ENCODE results near the gene SUSD3.

SUSD3 gene

DNA sequence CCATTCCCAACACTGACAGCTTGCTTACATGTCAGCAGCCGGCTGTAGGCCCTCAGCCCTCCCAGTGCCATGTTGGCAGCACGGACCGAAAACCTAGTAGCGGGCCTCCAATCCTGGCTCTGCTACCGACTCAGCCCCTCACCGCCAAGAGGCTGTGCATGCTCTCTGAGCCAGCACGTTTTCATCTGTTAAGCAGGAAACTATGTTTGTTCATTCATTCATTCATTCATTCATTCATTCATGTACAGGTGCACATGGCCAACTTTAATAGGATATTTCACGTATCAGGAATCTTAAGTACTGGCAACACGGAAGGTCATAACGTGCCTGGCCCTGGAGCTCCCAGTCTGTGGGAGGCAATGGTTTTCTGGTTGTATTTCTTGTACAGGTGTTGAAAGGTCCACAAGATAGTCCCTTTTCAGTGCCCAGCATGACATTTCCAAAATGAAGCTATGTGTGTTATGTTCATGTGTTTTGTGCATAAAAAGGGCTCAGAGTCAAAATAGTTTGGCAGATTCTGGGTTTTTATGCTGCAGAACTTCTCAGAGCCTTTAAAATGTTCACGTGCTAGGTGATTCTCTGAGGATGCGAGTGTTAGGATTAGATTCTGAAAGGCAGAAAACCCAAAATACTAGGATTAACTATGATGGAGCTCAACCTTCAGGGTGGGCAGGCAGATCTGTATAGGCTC is 17.7 kb downstream of the SUSD3 start:
- DNase-seq (ENCODE audit: low read depth in 2 of 2): no peak

DNA sequence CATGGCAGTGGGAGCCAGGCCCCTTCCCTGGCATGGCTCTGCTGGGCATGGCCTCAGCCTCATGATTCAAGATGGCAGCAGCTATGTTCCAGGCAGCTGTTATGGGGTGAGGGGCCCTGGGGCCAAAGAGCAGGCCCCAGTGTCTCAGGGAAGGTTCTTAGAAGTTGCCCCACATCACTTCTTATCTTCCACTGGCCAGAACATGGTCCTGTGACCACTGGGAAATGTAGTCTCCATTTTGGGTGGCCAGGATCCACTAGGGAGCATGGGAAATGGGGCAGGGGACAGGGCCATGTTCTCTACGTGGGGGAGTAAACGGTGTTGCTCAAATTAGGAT is 18.3 kb downstream of the SUSD3 start:
- DNase-seq (ENCODE audit: low read depth in 2 of 2): no peak

DNA sequence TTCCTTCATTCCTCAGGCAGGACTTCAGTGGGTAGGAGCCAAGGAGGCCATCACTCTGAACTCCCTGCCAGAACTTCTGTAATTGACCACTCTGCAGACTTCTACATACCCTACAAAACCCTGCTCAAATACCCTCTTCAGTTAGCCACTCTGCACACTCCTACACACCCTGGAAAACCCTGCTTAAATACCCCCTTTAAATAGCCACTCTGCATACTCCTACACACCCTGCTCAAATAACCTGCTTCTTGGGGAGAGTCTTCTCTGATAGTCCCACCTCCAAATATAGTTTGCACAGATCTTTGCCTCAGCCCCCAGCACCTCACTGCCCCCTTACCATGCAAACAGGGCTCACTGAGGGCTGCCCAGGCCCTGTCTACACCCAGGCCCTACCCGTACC is 18.9 kb downstream of the SUSD3 start:
- DNase-seq (ENCODE audit: low read depth in 2 of 2): no peak

DNA sequence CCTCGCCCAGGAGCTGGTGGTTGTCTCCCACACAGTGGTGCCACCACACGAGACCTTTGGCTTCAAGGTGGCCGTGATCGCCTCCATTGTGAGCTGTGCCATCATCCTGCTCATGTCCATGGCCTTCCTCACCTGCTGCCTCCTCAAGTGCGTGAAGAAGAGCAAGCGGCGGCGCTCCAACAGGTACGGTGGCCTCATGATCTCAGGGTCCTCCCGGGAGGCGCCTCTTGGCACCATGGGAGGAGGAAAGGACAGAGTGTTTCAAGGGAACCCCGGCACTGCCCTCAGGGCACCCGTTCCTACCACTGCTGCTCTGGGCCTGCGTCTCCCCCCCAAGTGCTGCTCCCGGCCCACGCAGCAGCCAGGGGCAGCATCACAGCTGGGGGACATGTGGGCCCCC is 19.3 kb downstream of the SUSD3 start:
- no peak for DNase-seq (ENCODE audit: low read depth in 2 of 2)

DNA sequence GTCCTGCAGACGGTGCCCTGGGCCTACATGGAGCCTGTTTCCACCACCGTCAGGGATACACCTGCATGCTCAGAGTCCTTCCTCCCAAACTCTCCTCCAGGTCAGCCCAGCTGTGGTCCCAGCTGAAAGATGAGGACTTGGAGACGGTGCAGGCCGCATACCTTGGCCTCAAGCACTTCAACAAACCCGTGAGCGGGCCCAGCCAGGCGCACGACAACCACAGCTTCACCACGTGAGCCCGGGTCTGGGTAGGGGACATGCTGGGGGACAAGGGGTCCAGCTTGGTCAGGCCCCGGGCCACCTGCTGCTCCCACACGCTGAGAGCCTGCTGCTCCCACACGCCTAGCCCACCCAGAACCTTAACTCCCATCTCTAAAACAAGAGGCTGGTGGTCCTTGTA is 20.9 kb downstream of the SUSD3 start:
- DNase-seq (ENCODE audit: low read depth in 2 of 2): no peak

DNA sequence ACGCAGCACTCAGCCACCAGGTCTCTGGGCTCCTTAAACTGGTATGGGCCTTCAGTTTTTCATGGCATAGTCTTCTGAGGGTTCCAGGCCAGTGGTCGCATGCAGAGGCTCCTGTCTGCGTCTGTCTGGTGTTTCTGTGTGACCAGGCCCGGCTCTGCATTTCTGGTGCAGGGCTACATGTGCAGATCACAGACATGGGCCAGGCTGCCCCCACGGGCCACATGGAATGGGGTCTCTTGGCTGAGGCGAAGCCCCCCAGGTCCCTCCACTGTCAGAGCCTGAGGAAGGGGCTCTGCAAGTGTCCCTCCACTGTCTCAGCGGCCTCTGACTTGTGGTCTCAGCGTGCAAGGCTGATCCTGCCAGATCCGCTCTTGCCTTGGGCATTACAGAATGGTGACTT is 21.9 kb downstream of the SUSD3 start:
- DNase-seq (ENCODE audit: low read depth in 2 of 2): no peak

DNA sequence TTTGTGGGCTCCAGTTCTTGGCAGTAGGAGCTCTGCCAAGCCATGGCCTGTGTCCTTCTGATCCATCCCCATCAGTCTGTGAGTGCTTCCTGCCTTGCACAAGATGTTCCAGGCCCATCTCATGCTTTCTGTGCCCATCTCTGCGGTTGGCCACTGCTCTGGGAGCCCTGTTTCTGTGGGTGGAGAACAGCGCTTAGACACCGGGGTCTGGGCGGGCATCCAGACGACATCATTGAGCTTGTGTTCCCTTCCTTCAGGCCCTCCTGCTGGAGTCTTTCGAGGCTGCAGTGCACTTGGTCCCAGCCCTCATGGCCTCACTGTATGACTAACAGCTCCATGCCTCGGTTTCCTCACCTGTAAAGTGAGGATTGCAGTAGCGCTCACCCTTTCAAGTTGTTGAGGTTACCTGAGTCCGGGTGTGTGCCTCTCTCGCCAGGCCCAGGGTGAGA is 22.6 kb downstream of the SUSD3 start:
- DNase-seq (ENCODE audit: low read depth in 2 of 2): no peak

DNA sequence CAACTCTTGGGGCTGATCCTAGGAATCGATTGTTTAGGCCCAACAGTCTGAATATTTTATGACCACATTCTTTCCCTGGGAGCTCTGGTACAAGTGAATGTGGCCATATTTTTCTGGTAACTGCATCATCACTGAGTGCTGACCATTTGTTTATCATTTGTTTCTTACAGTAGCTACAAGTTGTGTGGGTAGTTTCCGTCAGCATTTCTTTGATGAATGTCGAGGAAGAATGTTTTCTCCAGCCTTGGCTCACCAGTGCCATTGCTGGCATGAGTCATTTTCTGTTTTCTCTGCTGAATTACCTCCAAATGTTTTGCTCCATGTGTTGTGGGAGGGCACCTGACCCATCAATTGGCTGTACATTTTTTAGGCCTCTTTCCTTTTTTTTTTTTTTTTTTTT is 23.4 kb downstream of the SUSD3 start:
- no peak for DNase-seq (ENCODE audit: low read depth in 2 of 2)

DNA sequence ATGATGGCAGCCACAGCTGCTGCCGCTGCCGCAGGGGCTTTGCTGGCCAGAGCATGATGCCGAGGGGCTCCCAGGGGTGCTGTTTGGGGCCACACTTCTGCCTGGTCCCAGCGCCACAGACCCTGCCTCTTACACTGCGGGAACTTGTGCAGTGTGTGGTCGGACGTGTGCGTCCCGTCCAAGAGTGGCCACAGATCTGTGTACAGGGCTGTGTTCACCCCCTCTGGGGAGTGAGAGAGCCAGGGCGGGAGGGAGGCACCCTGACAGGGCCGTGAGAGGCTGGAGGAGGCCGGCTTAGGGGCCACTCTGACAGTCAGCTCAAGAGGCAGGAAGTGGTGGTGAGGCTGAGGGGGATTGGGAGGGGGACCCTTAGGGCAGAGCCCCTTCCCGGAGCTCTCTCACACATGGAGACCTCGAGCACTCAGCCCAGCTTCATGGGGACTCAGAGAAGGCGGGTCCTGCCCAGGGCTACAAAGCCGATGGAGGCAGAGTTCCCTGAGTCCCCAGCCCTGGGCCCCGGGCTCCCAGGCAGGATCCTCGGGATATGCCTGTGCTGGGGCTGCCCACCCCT is 24.4 kb downstream of the SUSD3 start:
- DNase-seq (ENCODE audit: low read depth in 2 of 2): no peak

DNA sequence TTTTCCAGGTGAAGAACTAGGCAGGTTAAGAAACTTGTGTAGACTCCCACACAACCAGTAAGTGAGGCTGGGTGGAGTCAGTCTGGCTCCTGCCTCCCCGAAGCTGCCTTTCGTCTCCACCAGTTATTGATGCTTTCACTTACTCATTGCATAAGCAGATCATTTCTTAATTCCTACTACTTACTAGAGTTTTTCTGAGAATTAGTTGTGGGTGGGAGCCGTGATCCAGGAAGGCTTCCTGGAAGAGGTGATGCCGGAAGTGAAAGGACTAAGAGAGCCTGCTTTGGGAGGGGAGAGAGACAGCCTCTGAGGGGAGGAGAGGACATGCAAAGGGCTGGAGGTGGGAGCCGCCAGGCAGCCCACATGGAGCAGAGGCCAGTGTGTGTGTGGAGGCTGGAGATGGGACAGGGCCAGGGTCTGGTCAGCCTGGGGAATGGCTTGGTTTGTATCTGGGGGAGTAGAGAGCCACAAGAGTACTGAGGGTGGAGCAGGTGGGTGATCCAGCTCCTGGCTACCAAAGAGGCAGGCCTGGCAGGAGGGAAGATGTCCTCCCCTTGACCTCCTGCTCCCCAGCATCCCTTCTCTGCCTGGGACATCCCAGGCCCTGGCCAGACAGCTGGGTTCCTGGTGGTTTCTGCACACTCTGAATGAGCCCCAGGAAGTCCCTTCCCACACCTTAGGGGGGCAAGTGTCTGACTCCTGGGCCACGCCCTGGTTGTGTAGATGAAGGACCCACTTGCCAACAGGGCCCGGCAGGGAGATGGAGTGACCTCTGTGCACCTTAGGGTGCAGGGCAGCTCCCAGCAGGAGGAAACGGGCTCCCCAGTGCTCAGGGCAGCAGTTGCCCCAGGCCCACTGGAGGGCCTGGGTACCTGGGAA is 25.3 kb downstream of the SUSD3 start:
- no peak for DNase-seq (ENCODE audit: low read depth in 2 of 2)

DNA sequence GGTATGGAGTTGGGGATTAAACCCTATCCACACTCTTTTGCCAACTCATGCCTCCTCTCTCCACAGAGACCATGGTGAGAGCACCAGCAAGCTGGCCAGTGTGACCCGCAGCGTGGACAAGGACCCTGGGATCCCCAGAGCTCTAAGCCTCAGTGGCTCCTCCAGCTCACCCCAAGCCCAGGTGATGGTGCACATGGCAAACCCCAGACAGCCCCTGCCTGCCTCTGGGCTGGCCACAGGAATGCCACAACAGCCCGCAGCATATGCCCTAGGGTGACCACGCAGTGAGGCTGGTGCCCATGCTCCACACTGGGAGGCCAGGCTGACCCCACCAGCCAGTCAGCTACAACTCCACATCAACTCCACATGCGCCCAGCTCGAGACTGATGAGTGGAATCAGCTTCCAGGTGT is 26.0 kb downstream of the SUSD3 start:
- no peak for DNase-seq (ENCODE audit: low read depth in 2 of 2)

DNA sequence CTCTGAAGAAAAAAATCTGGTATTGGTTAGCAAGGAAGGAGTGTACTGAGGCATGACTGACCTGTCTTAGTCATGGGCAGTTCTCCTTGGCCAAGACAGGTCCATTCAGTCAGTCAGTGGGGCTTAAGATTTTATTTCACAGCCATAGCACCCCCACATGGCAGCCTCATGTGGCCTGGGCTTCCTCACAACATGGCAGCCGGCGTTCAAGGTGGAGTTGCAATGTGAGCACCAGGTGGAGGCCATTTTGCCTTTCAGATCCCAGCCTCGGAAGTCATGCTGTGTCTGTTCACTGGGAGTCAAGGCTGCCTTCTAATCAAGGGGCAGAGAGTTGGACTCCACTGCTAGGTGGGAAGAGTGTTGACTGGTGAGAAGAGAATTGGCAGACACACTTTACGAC is 27.2 kb downstream of the SUSD3 start:
- DNase-seq (ENCODE audit: low read depth in 2 of 2): no peak

DNA sequence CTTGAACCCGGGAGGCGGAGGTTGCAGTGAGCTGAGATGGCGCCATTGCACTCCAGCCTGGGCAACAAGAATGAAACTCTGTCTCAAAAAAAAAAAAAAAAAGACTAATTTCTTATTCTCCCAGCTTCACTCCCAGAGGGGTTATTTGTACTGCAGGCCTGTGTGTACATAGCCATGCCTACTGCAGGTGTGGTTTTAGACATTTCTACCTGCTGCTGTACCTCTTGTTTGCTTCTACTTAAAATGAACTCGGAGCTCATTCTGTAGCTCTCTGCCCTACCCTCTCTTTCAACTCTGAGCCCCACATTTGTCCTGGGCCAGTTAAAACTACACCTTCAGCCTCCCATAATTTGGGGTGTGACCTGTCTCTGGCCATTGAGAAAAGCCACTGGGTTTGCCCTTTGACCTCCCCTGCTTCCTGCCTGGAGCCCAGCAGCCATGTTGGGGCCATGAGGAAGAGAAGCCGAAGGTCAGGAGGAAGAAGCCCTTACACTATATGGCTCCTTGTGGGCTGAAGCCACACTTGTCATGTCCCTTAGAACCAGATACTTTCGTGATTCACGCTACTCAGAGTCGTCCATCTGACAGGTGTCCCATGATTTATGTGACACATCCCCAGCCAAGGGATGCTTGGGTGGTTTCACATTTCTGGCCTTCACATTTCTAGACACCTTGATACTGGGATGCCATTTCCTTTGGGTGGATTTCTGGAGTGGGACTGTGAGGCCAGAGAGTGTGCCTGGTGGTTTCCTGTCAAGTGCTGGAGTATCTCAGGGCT is 28.1 kb downstream of the SUSD3 start:
- DNase-seq (ENCODE audit: low read depth in 2 of 2): no peak

DNA sequence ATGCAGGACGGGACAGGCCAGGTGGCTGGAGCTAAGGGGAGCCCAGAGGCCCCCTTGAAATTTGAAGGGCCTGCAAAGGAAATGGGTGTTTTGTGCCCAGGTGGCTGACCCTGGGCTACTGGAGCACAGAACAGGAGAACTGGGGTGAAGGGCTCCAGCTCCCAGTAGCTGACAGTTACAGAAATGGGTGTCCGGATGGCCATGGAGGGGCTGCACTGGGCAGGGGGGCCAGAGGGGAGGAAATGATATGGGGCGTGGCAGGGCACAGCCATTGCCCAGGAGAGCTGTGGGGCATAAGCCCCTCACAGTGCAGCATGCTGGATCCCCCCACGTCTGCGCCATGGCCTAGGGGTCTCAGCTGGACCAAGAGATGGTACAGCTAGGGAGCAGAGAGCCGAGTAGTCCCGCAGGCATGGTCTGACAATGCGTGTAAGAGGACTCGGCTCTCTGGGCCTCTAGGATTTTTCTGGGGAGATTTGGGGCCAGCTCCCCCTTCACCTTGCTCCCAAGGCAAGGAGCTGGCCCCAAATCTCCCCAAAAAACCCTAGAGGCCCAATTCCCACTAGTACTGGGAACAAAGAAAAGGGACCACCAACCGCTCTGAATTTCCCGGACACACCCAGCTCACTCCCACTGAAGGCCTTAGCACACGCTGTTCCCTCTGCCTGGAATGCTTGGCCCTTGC is 29.6 kb downstream of the SUSD3 start:
- no peak for DNase-seq (ENCODE audit: low read depth in 2 of 2)

DNA sequence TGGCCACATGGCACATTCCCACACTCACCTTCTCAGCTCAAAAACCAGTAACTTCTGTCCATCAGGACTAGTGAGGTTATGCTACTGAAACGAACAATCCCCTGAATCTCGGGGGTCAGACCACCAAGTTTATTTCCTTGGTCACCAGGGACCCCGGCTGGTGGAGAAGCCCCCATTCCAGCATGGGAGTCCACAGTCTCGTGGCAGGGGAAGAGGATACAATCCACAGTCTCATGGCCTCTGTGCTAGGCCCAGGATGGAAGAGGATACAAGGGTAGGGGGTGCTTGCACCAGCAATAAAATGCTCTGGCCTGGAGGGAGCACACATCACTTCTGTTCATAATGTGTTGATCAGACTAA is 30.1 kb downstream of the SUSD3 start:
- no peak for DNase-seq (ENCODE audit: low read depth in 2 of 2)

DNA sequence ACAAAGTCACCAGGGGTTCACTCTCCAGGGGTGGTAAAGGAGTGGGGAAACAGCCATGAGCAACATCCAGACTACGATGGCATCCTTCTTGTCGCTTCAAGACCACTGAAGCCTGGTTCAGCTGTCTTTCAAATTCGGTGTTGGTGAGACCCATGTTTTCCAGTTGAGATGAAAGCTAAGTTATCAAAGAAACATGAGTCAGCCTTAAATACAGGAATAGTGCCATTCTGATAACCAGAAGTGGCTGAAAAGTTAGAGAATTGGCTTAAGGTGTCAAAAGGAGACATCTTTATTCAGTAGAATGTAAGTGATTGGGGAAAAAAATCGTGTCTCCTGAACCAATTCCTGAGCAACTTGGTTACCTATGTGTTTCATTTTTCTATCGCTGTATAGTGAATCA is 30.5 kb downstream of the SUSD3 start:
- no peak for DNase-seq (ENCODE audit: low read depth in 2 of 2)

DNA sequence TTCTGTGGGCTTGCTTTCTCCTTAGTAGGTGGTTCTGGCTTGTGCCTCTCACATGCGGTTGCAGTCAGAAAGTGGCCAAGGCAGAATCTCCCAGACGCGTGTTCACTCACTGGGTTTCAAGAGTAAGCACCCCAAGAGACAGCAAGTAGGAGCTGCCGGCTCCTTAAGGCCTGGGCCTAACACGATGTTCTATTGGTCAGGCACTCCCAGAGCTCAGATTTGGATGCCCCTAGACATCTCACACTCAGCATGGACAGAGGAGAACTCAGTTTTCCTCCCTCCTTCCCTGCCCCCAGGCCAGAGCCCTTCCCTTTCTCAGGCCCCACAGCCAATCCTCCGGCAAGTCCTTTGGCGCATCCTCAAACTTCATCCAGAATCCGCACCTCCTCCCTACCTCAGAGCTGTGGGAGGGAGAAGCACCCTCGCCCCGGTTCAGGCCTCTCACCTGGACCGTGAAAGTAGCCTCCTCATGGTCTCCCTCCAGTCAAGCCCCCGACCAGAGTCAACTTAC is 31.0 kb downstream of the SUSD3 start:
- DNase-seq (ENCODE audit: low read depth in 2 of 2): no peak

DNA sequence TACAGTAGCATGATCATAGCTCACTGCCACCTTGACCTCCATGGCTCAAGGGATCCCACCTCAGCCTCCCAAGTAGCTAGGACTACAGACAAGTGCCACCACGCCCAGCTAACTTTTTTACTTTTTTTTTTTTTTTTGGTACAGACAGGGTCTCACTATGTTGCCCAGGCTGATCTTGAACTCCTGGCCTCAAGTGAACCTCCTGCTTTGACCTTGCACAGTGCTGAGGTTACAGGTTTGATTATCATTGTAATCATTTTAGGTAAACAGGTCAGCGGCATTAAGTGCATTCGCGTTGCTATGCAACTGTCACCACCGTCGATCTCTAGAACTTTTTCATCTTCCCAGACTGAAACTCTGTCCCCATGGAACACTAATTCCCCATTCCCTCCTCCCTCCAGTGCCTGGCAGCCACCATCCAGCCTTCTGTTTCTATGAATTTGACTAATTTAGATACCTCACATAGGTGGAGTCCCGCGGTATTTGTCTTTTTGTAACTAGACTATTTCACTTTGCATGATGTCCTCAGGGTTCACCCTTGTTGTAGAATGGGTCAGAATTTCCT is 31.7 kb downstream of the SUSD3 start:
- no peak for DNase-seq (ENCODE audit: low read depth in 2 of 2)

DNA sequence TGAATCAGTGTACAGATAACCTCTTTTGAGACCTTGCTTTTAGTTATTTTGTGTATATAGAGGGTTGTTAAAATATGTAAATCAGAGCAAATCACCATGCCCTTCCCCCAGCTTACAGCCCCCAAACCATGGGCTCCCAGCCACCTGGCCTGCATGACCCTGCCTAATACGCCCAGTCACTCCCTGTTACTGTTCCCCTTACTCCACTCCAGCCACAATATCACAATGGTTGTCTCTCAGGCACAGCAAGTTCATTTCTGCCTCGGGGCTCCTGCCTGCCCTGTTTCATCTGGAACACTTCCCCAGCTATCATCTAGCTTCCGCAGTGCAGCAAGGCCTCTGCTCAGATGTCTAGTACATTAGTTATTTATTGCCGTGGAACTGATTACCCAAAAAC is 32.6 kb downstream of the SUSD3 start:
- DNase-seq (ENCODE audit: low read depth in 2 of 2): no peak

DNA sequence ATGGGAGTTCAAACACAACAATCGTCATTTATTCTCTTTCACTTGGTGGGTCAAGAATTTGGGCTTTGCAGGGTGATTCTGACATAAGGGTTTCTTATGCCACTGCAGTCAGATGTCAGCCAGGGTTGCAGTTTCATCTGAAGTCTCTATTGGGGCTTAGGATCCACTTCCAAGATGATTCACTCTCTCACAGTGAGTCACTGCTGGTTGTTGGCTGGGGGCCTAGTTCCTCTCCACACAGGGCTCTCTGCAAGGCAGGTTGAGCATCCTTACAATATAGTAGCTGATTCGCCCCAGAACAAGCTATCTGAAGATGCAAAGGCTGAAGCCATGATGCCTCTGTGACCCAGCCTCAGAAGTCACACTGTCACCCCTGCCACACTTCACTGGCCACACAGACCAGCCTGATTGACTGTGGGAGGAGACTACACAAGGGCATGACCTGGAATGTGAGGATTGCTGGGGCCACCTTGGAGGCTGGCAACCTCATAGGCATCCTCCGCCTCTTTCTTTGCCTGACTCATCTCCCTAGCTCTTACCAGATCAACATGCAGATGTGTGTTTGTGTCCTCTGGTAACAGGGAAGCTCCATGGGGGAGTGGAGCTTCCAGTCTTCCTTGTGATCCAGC is 33.1 kb downstream of the SUSD3 start:
- peak; percentile 60 to 61 for DNase-seq (ENCODE audit: low read depth in 2 of 2)

Measured in activated CD4-positive, alpha-beta T cell treated with anti-CD3 and anti-CD28 coated beads for 24 hours (primary cell).